Common myeloid progenitor, CD34-positive (primary cell): ENCODE measurements around the gene MICALL2.

Source experiments
- CTCF ChIA-PET: fragments of 350-600 bp; sonication (Branson Sonifier 250); formaldehyde crosslinking; loops from one replicate; lab custom pipeline; 2021; ENCODE audit warnings: antibody characterized with exemption; lab: Charles Lee
- POLR2A ChIA-PET: fragments of 350-600 bp; sonication (Branson Sonifier 250); formaldehyde crosslinking; loops from one replicate; lab custom pipeline; 2021; ENCODE audit warnings: antibody characterized with exemption; lab: Charles Lee
- DNase-seq, 3 donors: peaks; one replicate each; pipeline versions ENCODE4 v3.0.0 to v3.0.0-alpha.2; 2013
- H3K27ac ChIP-seq, 2 experiments: 1 replicate in 1 of 2; 2 replicates in 1 of 2; pipeline ENCODE4 v1.7.0; 2013; ENCODE audit warnings: inconsistent platforms in 2 of 2, low read length in 2 of 2, mild to moderate bottlenecking in 2 of 2, low read depth in 1 of 2, moderate library complexity in 1 of 2; ENCODE audit not compliant: severe bottlenecking in 2 of 2, insufficient read depth in 1 of 2, poor library complexity in 1 of 2
- H3K27me3 ChIP-seq, 5 experiments: replicated peaks in 2 of 5; 1 replicate in 3 of 5; 2 replicates in 2 of 5; pipeline versions ENCODE4 v1.6.1 to v1.7.0; 2013; ENCODE audit warnings: low read length in 4 of 5, mild to moderate bottlenecking in 2 of 5, moderate library complexity in 2 of 5, inconsistent platforms in 1 of 5; ENCODE audit not compliant: insufficient read depth in 5 of 5, control insufficient read depth in 4 of 5
- H3K36me3 ChIP-seq, 4 experiments: 1 replicate in 2 of 4; 2 replicates in 2 of 4; pipeline versions ENCODE4 v1.6.1 to v1.7.0; 2013; ENCODE audit warnings: low read length in 3 of 4, control low read depth in 1 of 4, mild to moderate bottlenecking in 1 of 4; ENCODE audit not compliant: control insufficient read depth in 4 of 4, insufficient read depth in 4 of 4
- H3K4me1 ChIP-seq, 4 experiments: 1 replicate in 3 of 4; 2 replicates in 1 of 4; pipeline versions ENCODE4 v1.6.1 to v1.7.1; 2013; ENCODE audit warnings: low read length in 3 of 4, mild to moderate bottlenecking in 3 of 4, control low read depth in 1 of 4, inconsistent platforms in 1 of 4, moderate library complexity in 1 of 4; ENCODE audit not compliant: control insufficient read depth in 4 of 4, insufficient read depth in 4 of 4; ENCODE audit errors: control extremely low read depth in 1 of 4
- H3K4me3 ChIP-seq, 7 experiments: 1 replicate in 4 of 7; 2 replicates in 3 of 7; pipeline versions ENCODE4 v1.5.1 to v1.7.0; 2013; ENCODE audit warnings: mild to moderate bottlenecking in 7 of 7, low read length in 6 of 7, moderate library complexity in 6 of 7, inconsistent platforms in 2 of 7, low read depth in 2 of 7, control low read depth in 1 of 7; ENCODE audit not compliant: insufficient read depth in 4 of 7, control insufficient read depth in 1 of 7; ENCODE audit errors: extremely low read depth in 1 of 7
- H3K9me3 ChIP-seq, 5 experiments: 1 replicate in 4 of 5; 2 replicates in 1 of 5; pipeline versions ENCODE4 v1.6.1 to v1.7.1; 2013; ENCODE audit warnings: low read length in 4 of 5, mild to moderate bottlenecking in 2 of 5, inconsistent platforms in 1 of 5, low read depth in 1 of 5, moderate library complexity in 1 of 5; ENCODE audit not compliant: control insufficient read depth in 4 of 5, insufficient read depth in 2 of 5; ENCODE audit errors: control extremely low read depth in 1 of 5
- WGBS: methylation state at CpG from one replicate; pipeline ENCODE4 v1.1.5; 2013; ENCODE audit not compliant: insufficient coverage; 5-methylcytosine and 5-hydroxymethylcytosine counted together

MICALL2 gene

GRCh38 chr7:1431226-1431625 lies 28.0 kb downstream of the MICALL2 start:
- no peaks in the 10 kb centered on the region for H3K9me3 ChIP-seq
- H3K27me3 ChIP-seq: peaks cover 0 to 20% (median 0%) of the 10 kb centered on the region in 5 experiments
- no peak for DNase-seq
- no peaks in the 10 kb centered on the region for H3K36me3 ChIP-seq
- ChIA-PET CTCF (interaction anchor here (0.8 to 1.7 kb wide), 6 partner anchors 12 to 240 kb away, joined by 3 to 4 read pairs (median 3); no protein-coding TSS in a partner anchor), POLR2A (interaction anchor here (0.7 kb wide), 1 partner anchor 196 kb away, joined by 3 read pairs; no protein-coding TSS in a partner anchor)
- no peak overlapping the region for H3K27ac ChIP-seq
- no peak overlapping the region for H3K4me3 ChIP-seq
- no peaks in the 10 kb centered on the region for H3K4me1 ChIP-seq
- 77% methylated on average over 7 of the region's 10 CpGs for WGBS

GRCh38 chr7:1430056-1430845 lies 29.0 kb downstream of the MICALL2 start:
- Histone ChIP-seq H3K36me3 (no peaks in the 10 kb centered on the region), H3K27me3 (peaks cover 0 to 20% (median 0%) of the 10 kb centered on the region in 5 experiments), H3K27ac (no peak overlapping the region), H3K4me3 (no peak overlapping the region), H3K9me3 (no peaks in the 10 kb centered on the region), H3K4me1 (no peaks in the 10 kb centered on the region)
- no peak for DNase-seq
- 92% methylated on average over 24 of the region's 32 CpGs for WGBS
- POLR2A ChIA-PET: no interaction called here
- CTCF ChIA-PET: interaction anchor here (0.7 to 2.3 kb wide), 4 partner anchors 13 to 236 kb away, joined by 3 to 6 read pairs (median 5); no protein-coding TSS in a partner anchor

DNA sequence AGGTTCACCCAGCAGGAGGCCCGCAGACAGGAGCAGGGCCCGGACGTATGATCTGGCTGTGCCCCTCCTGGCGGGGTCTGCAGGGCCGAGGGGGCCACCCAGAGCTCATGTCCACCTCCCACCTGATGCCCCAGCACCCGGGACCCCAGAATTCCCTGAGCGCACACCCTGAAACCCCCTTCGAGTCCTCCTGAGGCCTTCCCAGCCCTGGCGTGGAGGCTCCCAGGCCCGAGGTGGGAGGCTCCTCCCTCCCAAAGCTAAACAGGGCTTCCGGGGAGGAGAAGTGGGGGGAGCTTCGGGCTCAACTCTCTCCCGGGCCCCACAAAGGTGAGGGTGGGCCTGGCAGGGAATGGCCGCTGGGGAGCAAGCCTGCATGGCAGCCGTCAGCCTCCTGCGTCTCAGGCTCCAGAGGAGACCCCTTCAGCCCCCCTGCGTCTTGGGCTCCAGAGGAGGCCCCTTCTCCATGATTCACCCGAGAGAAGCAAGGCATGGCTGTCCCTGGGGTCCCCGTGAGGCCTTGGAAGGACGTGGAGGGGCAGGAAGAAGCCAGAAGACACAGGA lies 30.2 kb downstream of the MICALL2 start:
- H3K9me3 ChIP-seq: no peaks in the 10 kb centered on the region
- CTCF ChIA-PET: interaction anchor here (0.5 to 2.3 kb wide), 4 partner anchors 9 to 235 kb away, joined by 3 to 6 read pairs (median 4); no protein-coding TSS in a partner anchor
- no peak for DNase-seq
- 70% methylated on average over 12 of the region's 20 CpGs for WGBS
- no peaks in the 10 kb centered on the region for H3K4me1 ChIP-seq
- H3K27me3 ChIP-seq: peaks cover 0 to 20% (median 0%) of the 10 kb centered on the region in 5 experiments
- no peaks in the 10 kb centered on the region for H3K36me3 ChIP-seq
- H3K4me3 ChIP-seq: no peak overlapping the region
- POLR2A ChIA-PET: no interaction called here
- no peak overlapping the region for H3K27ac ChIP-seq

DNA sequence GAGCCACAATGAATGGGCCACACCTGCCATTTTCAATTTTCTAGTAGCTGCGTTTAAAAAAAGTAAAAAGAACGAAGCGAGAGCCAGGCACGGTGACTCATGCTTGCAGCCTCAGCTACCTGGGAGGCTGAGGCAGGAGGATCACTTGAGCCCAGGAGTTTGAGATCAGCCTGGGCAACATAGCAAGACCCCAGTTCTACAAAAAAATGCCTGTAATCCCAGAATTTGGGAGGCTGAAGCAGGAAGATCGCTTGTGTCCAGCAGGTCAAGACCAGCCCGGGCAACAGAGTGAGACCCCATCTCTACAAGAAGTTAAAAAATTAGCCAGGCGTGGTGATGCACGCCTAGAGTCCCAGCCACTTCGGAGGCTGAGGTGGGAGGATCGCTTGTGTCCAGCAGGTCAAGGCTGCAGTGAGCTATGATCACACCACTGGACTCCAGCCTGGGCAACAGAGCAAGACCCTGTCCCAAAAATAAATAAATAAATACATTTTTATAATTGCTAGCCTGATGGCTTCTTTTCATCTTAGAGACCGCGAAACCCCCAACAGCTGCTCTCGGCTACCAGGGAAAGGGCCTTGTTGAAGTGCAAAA lies 32.1 kb downstream of the MICALL2 start:
- H3K36me3 ChIP-seq: no peaks in the 10 kb centered on the region
- H3K4me1 ChIP-seq: peaks cover 0 to 9% (median 7%) of the 10 kb centered on the region in 4 experiments
- H3K27me3 ChIP-seq: peaks cover 0 to 18% (median 0%) of the 10 kb centered on the region in 5 experiments
- DNase-seq: no peak
- H3K4me3 ChIP-seq: no peak overlapping the region
- ChIA-PET CTCF (interaction anchor here (0.7 kb wide), 1 partner anchor 13 kb away, joined by 3 read pairs; no protein-coding TSS in a partner anchor), POLR2A (no interaction called here)
- 92% methylated on average over 13 of the region's 13 CpGs for WGBS
- H3K9me3 ChIP-seq: no peaks in the 10 kb centered on the region
- H3K27ac ChIP-seq: no peak overlapping the region

- Histone ChIP-seq H3K27me3 (peaks cover 0 to 13% (median 0%) of the 10 kb centered on the region in 5 experiments), H3K4me1 (peaks cover 0 to 9% (median 7%) of the 10 kb centered on the region in 4 experiments), H3K9me3 (no peaks in the 10 kb centered on the region), H3K36me3 (no peaks in the 10 kb centered on the region), H3K4me3 (no peak overlapping the region), H3K27ac (no peak overlapping the region)
- no peak for DNase-seq
- 97% methylated on average over 13 of the region's 15 CpGs for WGBS
- POLR2A ChIA-PET: no interaction called here
- CTCF ChIA-PET: interaction anchor here (0.7 kb wide), 1 partner anchor 14 kb away, joined by 3 read pairs; no protein-coding TSS in a partner anchor
Measured at GRCh38 chr7:1426474-1426873, 32.8 kb downstream of the MICALL2 start.

DNA sequence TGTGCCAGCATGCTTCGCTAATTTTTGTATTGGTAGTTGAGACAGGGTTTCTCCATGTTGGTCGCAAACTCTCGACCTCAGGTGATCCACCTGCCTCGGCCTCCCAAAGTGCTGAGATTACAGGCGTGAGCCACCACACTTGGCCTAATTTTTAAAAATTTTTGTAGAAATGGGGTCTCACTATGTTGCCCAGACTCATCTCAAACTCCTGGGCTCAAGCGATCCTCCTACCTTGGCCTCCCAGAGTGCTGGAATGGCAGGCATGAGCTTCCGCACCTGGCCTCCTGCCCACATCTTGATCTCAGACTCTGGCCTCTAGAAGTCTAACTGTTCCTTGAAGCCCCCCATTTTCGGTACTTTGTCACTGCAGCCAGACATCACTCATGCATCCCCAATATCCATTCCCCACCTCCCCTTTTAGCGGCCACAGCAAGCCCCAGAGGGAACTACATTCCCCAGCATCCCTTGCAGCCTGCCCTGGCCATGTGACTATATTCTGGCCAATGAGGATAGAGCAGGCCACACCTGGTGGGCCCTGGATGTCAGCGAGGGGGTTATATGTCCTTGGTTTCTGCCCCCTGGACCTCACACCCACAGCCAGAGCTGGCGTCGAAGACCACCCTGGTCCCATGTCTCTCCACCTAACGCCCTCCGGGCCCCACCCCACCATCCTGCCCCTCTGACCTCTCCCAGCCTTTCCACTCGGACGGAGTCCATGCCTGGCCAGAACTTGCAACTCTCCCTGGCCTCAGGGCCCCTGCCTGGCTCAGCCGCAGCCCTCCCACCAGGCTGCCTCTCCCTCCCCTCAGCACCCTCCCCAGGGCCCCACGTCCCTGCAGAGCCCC lies 33.8 kb downstream of the MICALL2 start:
- DNase-seq: peak in 2 of 3 donors; percentile 21 to 44
- peaks cover 0 to 9% (median 7%) of the 10 kb centered on the region in 4 experiments for H3K4me1 ChIP-seq
- H3K36me3 ChIP-seq: no peaks in the 10 kb centered on the region
- POLR2A ChIA-PET: no interaction called here
- H3K27me3 ChIP-seq: peaks cover 0 to 7% (median 0%) of the 10 kb centered on the region in 5 experiments
- 92% methylated on average over 14 of the region's 18 CpGs for WGBS
- CTCF ChIA-PET: interaction anchor here (0.7 kb wide), 1 partner anchor 49 kb away, joined by 3 read pairs; no protein-coding TSS in a partner anchor
- no peaks in the 10 kb centered on the region for H3K9me3 ChIP-seq
- no peak overlapping the region for H3K27ac ChIP-seq
- H3K4me3 ChIP-seq: no peak overlapping the region
